LNCaP clone FGC (cell line): Measurements from ENCODE around the gene KIF19.
A peak's percentile ranks its signal among the peaks of the same experiment; 100 is the strongest.

ENCODE experiments used
- DNase-seq: peaks from one replicate; pipeline ENCODE4 v3.0.0-alpha.2; 2011; ENCODE audit warnings: low read depth
- H3K4me3 ChIP-seq: 2 replicates; pipeline ENCODE4 v1.5.1; 2011; ENCODE audit warnings: mild to moderate bottlenecking, low read depth, low read length, control low read depth
- CTCF ChIP-seq: IDR thresholded peaks from 2 replicates; pipeline ENCODE4 v1.5.1; 2012; ENCODE audit warnings: mild to moderate bottlenecking; ENCODE audit not compliant: control insufficient read depth, insufficient read depth; ENCODE audit errors: extremely low read depth

The KIF19 gene

GRCh38 chr17:74354123-74354522, 28.1 kb downstream of the KIF19 start:
- DNase-seq: no peak
- H3K4me3 ChIP-seq: no peak overlapping the region
- TF ChIP-seq CTCF: peak; percentile 87

DNA sequence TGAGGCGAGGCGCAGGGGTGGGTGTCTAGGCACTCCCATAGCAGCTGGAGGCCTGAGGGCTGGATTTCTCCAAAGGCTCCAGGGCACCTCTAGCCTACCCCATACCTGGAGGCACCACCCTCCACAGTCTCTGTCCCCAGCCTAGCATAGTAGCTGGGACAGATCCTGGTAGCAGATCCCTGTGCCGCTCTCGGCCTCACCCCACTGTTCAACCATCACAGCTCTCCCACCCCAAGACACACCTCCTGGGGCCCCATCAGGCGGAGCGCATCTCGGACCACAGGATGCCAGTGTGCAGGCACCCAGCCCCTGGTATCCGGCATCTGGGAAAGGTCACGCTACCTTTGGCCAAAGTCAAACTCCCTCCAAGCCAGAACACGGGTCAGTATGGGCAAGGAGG, 28.5 kb downstream of the KIF19 start:
- TF ChIP-seq CTCF: no peak
- DNase-seq: no peak
- H3K4me3 ChIP-seq: no peak overlapping the region

GRCh38 chr17:74355065-74355464, 29.0 kb downstream of the KIF19 start:
- H3K4me3 ChIP-seq: no peak overlapping the region
- no peak for DNase-seq
- no peak for TF ChIP-seq CTCF

DNA sequence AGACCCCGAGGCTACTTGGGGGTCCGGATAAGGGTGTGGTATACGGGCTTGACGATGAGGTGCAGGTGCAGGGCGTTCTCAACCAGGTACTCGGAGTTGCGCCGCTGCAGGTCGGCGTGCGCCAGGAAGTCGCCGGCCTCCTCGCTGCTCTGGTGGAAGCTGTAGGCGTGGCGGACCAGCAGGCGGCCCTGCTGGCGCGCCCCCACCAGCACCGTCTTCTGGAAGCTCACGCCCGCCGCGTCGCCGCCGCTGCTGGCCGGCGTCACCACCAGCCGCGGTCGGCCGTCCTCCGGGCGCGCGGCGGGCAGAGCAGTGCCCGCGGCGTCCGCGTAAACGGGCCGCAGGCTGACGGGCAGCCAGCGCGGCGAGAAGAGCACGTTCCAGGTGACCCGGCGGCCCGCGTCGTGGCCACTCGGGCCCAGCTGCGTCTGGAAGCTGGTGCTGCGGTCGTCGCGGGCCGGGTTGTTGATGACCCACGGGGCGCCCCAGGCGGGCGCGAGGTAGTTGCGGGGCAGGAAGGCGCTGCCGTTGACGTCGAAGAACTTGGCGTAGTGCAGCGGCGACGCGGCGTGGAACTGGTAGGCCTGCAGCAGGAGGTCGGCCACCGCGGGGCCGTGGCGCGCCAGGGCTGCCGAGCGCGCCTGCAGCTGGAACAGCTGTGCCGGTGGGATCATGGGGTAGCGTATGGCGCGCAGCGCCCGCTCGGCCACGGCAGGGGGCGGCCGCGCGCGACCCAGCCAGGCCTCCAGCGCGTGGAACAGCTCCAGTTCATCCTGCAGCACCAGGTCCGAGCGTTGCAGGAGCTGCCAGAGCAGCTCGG, 30.8 kb downstream of the KIF19 start:
- no peak for TF ChIP-seq CTCF
- DNase-seq: no peak
- H3K4me3 ChIP-seq: no peak overlapping the region

DNA sequence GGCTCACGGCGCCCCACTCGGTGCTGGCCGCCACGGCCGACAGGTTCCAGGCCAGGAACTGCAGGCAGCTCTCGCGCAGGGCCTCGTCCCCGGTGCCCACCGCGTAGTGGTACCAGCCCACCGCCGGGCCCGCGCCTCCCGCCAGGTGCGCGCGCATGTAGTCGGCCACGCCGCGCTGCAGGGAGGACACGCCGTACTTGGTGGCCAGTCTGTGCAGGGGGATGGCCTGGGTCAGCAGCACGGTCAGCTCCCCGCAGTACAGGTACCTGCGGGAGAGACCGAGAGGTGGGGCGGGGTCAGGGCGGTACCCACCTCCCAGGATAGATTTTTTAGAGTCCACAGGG, 31.4 kb downstream of the KIF19 start:
- TF ChIP-seq CTCF: no peak
- no peak for DNase-seq

DNA sequence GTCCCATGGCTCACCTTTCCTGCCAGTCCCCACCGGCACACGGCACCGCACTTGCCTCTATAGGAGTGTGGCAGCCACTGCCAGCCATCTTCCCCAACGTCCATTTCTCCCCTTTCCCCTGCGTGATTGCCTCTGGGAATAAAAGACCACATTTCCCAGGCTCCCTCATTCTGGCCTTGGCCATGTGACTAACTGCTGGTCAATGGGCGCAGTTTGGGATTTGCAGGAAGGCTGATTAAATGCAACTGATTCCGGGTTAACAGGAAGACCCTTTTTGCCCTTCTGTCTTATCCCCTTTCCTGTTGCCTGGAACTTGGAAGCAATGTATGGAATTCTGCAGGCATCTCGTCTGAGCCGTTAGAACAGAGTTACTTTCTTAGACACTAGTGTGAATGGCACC, 32.7 kb downstream of the KIF19 start:
- no peak for DNase-seq
- H3K4me3 ChIP-seq: no peak overlapping the region
- TF ChIP-seq CTCF: no peak

More for the DNA sequence above, 31.4 kb downstream of the KIF19 start:
- no peak overlapping the region for H3K4me3 ChIP-seq

GRCh38 chr17:74359916-74360315, 33.9 kb downstream of the KIF19 start:
- no peak for TF ChIP-seq CTCF
- DNase-seq: no peak

More at GRCh38 chr17:74359916-74360315, 33.9 kb downstream of the KIF19 start:
- H3K4me3 ChIP-seq: no peak overlapping the region
